NCI-H748 (cell line): ENCODE data around the gene KRT2.

Source experiments
- DNase-seq: peaks from one replicate; lab custom pipeline; 2025; ENCODE audit not compliant: unreplicated experiment; lab: John Stamatoyannopoulos, UW

KRT2 gene

DNA sequence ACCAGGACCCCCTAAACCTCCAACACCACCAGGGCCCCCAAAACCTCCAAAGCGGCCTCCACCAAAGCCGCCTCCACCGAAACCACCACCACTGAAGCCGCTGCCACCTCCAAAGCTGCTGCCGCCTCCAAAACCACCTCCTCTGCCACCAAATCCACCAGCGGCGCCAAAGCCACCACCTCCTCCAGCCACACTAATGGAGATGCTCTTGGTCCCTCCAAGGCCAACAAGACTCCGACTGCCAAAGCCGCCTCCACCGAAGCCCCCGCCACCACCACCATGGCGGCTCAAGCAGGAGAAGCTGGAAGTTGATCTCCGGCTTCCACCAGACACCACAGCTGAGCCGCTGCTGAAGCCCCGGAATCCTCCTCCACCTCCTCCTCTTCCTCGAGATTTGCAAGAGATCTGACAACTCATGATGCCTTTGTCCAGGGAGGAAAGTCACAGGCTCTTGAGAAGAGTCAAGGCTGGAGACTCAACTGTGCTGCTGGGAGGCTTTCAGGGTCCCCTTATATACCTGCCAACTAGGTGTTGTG, at the start of gene KRT2:
TSS of gene KRT2 (minus strand) at position 486 of the 536 bp plus-strand sequence. CDS start at position 417, 69 bp downstream.
- no peak for DNase-seq

DNA sequence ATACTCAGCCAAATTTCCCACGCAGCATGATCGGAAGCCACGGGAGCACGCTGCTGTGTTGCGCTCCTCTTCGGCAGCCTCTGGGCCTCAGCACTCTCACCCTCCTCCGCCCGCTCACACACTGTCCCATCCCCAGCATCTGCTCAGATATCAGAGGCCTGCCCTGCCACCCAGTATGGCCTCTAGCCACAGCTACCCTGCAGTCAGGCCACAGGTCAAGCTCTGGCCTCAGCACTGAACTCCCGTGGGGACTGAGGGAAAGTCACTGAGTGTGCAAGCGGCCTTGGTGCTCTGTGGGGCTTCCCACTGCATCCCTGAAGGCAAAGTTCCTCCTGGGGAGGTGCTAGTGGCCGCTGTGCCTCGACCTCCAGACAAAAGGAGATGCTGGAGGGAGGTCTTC, 49.3 kb upstream of the KRT2 start:
- DNase-seq, result no peak

DNA sequence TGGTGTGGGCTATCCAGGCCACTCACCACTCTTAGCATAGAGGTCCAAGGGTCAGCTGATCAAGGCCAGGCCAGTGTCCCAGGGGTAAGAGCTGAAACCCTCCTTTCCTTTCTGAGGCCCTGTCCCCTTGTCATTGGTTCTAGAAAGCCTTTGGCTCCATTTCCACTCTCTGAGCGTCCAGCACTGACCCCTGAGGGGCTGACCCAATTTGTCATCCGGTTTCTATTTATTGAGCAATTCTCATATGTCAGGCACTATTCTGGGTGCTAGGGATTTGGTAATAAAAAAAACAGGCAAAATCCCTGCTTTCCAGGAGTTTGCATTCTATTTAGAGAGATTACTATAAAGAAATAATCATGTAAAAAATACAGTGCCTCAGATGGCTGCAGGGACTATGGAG, 47.9 kb upstream of the KRT2 start:
- DNase-seq, result no peak

DNA sequence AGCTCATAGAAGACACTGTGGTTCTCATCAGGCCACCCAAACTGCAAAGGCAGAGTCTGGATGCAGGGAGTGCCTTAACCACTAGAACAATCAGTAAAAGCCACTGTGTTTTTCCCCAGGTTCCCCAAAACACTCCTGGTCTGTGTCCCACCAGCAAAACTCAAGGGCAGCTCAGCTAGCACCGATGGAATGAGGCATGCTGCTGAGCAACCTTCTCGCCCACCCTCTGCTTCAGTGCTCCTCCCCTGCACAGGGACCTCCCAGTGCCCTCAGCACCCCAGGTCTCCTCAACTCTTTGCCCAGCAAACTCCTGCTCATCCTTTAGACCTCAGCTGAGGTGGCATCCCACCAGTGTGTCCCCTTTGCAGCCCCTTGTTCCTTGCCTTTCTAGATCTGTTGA, 47.4 kb upstream of the KRT2 start:
- no peak for DNase-seq

DNA sequence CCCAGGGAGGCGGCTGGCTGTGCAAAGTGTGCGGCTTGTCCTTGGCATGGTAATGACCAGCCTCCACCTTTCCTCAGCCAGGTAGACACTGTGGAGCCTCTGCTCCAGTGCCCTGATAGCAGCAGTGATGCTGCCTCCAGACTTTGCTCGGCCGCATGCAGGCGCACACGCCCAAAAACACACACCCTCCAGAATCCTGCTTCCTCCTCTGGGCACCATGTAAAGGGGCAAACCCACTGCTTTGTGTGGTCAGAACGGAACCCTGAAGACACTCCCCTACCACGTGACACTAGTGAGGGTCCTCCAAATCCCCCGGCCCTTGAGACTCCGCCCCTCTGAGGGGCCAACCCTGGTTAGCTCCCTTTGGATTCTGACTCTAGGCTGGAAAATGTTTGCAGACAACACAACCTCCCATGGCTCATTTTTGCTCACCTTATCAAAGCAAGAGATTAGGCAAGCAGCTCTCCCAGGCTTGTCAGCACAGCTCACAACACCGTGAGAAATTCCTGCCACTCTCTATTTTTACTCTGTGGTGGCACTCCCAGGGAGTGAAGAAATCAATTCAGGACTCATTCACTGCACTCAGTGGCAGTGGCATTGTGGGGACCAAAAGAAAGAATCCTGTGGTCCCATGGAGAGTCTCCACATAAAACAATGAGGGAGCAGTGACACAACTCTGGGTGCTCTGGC, 46.8 kb upstream of the KRT2 start:
- no peak for DNase-seq

DNA sequence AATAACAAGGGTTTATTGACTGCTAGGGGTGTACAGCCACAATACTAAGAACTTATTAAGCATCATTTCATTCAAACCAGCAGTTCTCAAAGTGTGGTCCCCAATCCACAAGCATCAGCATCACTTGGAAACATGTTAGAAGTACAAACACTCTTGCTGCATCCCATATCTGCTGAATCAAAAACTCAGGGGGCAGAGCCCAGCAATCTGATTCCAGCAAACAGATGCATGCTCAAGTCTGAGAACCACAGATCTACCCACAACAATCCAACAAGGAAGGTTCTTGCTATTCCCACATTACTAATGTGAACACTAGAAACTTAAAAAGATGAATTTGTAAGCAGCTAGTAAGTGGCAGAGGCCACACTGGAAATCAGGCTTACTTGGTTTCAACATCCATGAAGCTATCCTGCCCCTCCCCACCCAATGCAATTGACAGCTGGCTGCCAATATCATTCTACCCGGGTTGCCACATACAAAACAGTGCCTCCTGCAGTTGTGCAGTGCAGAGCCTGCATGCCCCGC, 45.1 kb upstream of the KRT2 start:
- DNase-seq, result no peak

DNA sequence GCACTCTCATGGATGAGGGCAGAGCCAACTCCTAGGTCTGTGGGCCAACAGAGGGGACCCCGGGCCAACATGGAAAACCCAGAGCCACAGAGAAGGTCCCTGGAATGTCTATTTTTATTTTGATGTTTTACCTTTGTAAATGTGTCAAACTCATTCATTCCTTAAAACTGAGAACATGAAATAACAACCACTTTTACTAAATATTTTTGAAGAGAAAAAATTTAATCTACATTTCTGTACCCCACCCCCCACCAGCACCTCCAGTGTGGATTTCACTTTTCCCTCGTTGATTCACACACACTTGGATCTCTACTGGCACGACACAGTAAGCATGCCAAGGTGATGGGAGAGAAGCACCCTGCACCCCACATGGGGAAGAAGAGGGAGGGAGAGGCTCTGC, 44.6 kb upstream of the KRT2 start:
- no peak for DNase-seq

DNA sequence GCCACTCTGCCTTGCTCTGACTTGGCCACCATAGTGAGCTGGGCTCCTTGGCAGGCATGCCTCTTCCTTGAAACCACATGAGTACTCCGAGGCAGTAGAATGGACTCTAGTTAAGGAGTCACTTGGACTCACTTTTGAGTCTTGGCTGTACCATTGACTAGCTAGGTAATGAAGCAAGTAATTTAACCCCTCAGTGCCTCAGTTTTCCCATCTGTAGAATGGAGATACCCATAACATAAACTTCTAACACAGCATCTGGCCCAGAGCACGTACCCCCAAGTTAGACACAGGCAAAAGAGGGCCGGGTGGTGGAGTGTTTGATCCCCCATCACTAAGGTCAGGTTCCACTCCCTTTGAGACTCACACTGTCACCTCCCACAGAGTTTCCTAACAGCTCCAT, 43.0 kb upstream of the KRT2 start:
- DNase-seq, result no peak

DNA sequence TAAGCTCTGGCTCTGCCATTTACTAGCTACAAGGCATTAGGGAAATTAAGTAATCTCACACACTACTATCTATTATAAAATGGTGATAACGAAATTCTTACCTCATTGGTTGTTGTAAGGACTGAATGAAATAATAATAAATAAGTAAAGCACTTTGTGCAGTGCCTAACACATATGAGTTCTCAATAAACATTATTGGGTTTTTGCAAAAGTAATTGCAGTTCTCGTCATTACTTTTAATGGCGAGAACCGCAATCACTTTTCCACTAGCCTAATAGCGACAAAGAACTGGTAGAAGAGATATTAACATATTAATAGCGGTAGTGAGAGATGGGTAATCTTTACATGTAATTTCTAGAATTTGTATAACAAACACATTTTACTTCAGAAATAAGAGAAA, 42.1 kb upstream of the KRT2 start:
- DNase-seq, result no peak

DNA sequence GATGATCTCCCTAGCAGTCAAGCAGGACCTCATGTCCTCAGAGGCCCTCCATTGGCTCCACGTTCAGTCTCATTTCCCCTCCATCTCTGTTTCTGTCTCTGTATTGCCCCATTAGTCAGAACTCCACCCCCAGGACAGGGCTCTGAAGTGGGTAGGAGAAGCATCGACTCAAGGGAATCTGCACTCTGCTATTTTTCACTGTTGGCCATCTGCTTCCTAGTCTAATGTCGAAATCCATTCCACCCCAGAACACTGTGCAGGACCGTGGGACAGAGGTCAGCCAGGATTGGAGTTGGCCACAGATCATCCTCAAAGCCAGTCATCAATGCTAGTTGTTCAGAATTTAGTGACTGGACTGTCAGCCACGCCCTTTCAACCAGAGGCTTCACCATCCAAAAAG, 41.2 kb upstream of the KRT2 start:
- DNase-seq, result no peak

DNA sequence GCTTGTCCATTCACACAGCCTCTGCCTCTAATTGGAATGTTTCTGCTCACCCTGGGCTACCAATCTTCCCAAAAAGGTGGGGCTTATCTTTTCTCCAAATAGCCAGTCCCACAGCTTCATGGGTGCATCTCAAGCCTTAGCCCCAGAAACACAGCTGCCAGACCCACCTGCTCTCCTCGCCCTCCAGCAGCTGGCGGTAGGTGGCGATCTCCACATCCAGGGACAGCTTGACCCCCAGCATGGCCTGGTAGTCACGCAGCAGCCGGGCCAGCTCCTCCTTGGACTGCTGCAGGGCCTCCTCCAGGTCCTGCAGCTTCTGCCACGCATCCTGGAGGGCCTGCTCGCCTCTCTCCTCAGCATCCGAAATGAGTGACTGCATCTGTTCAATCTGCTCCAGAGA, 40.2 kb upstream of the KRT2 start:
- peak; percentile 19 for DNase-seq

DNA sequence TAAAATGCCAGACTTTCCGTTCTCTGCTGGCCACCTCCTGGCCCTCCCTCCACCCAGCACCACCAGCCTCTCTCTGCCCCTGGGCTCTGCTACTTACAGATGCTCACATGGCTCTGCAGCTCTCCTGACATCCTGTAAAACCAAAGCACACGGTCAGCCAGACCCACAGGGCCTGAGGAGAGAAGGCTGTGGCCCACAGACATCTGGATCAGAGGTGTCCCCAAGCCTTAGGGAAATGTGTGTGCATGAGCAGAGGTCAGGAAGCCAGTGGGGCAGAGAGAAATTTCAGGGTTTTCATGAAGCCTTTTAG, 39.8 kb upstream of the KRT2 start:
- peak; percentile 14 for DNase-seq

DNA sequence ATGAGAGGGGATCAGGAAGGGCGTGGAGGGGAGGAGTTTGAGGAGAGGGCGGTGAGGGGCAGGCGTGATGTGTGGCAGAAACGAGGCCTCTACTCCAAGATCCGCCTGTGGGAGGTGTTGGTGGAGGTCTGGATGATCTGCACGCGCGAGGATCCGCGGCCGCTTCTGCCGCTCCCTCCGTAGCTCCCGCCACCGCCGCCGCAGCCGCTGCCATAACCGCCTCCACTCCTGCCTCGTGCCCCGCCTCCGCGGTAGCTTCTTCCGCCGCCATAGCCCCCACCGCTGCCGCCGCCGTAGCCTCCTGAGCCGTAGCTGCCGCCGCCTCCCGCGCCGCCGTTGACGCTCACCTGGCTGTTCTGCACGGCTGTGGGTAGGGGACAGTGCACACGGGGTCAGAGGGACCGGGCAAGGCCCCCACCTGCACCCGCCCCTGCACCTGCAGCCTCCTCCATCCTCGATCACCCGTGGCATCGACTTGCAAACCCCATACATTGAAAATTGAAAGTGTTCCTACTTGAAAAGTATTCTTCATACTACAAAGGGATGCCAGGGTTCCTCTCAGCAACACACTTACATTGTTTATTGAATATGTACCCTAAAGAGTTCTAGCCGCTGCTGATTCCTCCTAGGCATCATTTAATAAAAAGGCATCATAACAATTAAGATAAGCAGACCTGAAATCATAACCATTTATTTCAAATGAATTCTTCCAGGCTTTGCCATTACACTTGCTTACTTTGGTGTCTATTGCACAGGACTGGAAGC, 39.2 kb upstream of the KRT2 start:
- DNase-seq, result peak; percentile 71

DNA sequence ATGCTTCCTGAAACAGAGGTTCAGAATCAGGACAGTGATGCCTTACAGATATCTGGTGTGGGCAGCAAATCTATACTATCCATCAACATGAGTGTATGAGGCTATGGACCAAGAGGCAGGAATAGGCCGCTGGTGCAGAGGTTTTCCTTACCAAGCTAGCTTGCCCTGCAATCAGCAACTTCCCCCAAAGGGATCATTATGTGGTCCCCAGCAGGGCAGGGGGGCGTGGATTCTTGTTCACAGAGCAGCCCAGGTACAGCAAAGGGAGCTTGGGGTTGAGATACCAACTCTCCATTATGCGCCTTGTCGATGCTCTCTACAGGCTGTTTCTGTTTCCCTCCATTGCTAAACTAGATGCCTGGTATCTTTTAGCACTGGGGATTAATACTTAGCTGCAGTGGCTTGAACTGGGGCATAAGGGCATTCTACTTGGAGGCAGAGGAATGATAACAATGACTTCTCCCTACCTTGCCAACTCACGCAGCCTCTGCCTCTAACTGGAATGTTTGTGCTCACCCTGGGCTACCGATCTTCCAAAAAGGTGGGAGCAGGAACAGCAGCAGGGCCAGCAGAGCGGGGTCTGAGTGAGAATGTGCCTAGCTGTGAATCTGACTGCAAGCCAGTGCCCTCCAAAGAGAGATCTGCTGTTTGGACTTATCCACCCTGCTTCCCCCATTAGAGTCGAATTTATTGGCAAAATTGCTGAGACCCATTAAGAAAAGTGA, 38.5 kb upstream of the KRT2 start:
- DNase-seq, result no peak

DNA sequence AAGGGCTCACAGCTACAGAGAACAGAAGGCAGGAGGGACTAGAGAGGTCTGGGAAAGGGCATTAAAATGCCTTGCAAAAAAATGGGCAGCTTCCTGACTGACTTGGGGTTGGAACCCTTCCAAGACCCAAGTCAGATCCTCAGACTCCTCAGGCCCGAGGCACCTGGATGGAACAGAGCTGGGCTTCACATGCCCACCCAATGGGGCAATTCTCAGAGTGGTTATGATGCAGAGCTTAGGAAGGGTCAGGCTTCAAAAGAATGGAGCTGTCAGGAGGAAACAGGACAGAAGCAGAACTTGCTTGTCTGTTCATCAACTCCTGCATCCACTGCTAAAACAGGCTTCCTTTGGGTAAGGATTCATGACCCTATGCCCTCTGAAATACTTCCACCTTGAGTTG, 37.9 kb upstream of the KRT2 start:
- DNase-seq, result no peak

DNA sequence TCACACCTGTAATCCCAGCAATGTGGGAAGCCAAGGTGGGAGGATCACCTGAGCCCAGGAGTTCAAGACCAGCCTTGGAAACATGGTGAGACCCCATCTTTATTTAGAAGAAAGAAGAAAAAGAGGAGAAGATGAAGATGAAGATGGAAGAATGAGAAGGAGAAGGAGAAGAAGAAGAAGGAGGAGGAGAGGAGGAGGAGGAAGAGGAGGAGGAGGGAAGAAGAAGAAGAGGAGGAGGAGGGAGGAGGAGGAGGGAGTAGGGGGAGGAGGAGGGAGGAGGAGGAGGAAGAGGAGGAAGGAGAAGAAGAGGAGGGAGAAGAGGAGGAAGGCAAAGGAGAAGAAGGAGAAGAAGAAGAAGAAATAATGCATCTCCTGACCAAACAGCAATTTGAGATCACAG, 37.2 kb upstream of the KRT2 start:
- no peak for DNase-seq

DNA sequence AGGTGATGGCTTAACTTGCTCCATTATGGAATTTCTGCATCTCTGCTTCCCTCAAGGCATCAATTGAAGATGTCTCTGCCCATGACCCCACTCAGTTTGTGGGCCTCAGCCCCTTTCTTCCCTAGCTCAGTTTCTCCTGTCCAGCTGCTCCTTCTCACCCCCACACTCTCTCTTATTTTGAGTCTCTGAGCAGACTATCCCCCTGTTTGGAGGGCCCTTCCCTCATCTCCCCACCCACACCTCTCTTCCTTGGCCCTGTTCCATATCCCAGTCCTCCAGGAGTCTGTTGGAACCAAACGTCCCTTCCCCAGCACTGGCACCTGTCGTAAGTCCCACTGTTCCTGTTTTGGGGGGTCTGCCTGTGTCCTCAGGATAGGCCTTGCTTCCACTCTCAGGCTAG, 36.5 kb upstream of the KRT2 start:
- DNase-seq, result no peak

DNA sequence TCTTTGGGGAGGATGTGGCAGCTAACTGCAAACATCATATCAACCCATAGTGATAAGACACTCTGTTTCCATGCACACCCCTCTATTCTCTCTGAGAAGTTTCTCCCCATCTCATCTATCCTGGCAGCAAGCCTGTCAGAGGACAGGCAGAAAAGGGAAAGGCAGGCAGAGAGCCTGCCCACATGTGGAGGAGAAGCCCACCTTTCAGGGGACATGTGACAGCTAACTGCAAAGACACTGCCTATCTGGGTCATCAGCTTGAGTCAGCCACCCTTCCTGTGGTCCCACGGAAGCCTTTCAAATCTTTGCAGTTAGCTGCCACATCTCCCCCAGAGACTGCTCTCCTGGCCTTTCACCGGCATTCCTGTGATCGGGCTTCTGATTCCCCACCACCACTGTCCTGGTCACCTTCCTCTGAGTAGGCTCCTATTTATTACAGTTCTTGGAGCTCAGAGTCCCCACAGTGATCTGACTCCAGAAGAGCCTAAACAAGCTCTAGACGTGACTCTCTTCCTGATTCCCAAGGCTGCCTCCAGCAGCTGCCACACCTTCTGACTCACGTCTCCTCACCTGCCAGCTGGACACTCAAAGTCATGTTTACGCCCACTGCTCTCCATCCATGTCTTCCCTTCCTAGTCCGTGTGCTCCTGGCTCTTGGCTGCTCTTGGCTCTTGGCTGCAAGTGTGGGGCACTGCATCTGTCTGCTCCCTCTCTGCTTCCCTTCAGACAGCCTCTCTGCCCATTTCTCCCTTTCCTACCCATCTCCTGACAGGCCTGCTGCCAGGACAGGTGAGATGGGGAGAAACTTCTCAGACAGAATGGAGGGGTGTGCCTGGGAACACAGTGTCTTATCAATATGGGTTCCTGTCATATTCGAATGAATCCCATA, 35.7 kb upstream of the KRT2 start:
- DNase-seq, result peak; percentile 22

DNA sequence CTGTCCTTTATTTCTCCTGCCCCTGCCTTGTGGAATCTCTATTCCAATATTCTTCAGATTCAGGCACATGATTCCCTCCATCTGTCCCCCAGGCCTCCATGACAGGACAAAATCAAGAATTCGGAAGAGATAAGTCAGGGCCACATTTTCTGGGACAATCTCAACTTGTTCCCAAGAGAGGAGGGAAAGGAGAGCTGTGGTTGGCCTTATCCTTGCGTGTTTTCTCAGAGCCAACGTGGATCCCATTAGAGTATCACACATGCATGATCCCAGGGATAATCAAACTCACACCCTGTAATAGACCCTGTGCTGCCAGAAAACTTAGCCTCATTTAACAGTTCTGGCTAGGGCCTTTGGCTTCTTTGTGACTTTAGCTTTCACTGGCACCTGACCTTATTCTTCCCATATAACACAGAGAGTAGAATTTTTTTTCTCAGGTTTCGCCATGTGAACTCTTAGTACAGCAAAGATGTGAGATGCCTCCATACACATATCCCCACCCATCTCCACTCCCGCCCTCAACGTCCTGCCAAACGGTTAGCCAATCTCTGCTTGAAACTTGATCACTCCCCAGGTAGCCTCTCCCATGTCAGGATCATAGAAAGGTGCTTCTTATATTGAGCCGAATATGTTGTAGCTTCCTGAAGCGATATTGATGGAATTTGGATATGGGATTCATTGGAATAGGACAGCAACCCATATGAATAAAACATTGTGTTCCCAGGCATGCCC, 34.9 kb upstream of the KRT2 start:
- no peak for DNase-seq

DNA sequence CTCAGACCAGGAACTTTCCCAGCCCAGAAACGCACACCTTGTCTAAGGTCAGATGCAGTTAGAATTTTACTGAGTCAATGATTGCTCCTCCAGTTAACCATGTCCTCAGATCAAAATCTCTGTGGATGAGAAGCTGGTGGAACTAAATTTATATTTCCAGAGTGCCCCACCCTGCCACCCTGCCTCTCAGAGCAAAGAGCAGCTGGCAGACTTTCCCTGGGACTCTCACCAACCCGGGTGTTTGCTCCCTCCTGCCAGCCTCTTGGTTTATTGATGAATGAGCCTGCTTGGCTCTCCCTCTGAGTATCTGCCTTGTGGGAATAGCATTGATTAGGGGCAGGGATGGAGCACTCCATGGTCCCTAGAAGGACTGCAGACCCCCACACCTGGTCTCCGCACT, 34.1 kb upstream of the KRT2 start:
- DNase-seq, result no peak
